Measurements from ENCODE around the gene ELOVL7. TPM values are rescaled to one million over a fixed set of nuclear protein-coding genes. Genes with fewer than 3 reads are reported as not detected.
"Not testable (repeated sequence)": the region's sequence is repeated elsewhere in the genome, so short reads cannot be mapped to it uniquely, and the experiment has no call there.

Gene ELOVL7
- total RNA-seq, 2 experiments from 2014 or later, result 0.30 to 0.31 TPM

- intact Hi-C loops (cut with micrococcal nuclease), result no loop called here
- no peaks in the 10 kb centered on the region for H3K4me1 Mint-ChIP-seq (ENCODE audit: low read depth)
- CTCF ChIA-PET, result no interaction called here
- peaks cover 5% of the 10 kb centered on the region for H3K9me3 Mint-ChIP-seq
- no peak overlapping the region for H3K4me3 Mint-ChIP-seq
- no peak overlapping the region for H3K27ac Mint-ChIP-seq
- H3K36me3 Mint-ChIP-seq (ENCODE audit: low read depth), result no peaks in the 10 kb centered on the region
- no peak for DNase-seq
- H3K27me3 Mint-ChIP-seq (ENCODE audit: low read depth), result peaks cover 31% of the 10 kb centered on the region
These were observed 124.7 kb downstream of the ELOVL7 start for GRCh38 chr5:60719329-60719728.

DNA sequence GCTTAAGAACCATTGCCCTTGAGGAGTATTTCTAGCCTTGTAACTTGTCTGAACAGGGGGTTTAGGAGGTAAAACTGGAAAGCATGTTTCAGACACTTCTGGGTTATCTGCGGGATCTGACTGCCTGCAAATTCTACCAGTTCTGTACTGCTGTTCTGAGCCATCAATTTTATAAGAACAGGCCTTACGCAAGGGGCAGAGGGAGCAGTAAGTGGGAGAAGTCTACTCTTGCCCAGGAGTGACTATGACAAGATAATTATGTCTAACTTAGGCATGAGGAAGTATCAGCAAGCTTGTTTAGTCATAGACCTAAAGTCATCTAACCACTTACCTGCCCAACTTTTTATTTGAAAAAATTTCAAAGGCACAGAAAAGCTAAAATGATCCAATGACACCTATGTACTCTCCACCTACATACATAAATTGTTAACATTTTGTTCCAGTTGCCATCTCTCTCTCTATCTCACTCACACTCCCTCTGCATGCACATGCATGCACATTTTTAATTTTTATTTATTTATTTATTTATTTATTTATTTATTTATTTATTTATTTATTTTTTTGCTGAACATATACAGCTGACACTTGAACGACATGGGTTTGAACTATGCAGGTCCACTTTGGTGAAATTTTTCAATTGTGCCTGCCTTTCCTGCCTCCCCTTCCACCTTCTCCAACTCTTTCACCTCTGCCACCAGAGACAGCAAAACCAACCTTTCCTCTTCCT is 125.7 kb downstream of the ELOVL7 start:
- CTCF ChIA-PET, result interaction anchor here (0.6 to 0.7 kb wide), 2 partner anchors 136 to 631 kb away, joined by 3 read pairs; no protein-coding TSS in a partner anchor
- intact Hi-C loops (cut with micrococcal nuclease), result no loop called here
- Mint-ChIP-seq H3K27ac (no peak overlapping the region), H3K4me3 (no peak overlapping the region), H3K4me1 (ENCODE audit: low read depth) (no peaks in the 10 kb centered on the region), H3K9me3 (peaks cover 5% of the 10 kb centered on the region), H3K36me3 (ENCODE audit: low read depth) (no peaks in the 10 kb centered on the region), H3K27me3 (ENCODE audit: low read depth) (peaks cover 33% of the 10 kb centered on the region)
- DNase-seq, result no peak

DNA sequence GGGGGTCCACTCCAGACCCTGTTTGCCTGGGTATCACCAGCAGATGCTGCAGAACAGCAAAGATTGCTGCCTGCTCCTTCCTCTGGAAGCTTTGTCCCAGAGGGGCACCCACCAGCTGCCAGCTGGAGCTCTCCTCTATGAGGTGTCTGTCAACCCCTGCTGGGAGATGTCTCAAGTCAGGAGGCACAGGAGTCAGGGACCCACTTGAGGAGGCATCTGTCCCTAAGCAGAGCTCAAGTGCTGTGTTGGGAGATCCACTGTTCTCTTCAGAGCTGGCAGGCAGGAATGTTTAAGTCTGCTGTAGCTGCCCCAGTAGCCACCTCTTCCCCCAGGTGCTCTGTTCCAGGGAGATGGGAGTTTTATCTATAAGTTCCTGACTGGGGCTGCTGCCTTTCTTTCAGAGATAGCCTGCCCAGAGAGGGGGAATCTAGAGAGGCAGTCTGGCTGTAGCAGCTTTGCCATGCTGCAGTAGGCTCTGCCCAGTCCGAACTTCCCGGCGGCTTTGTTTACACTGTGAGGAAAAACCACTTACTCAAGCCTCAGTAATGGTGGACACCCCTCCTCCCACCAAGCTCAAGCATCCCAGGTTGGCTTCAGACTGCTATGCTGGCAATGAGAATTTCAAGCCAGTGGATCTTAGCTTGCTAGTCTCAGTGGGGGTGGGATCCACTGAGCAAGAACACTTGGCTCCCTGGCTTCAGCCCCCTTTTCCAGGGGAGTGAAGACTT is 128.7 kb downstream of the ELOVL7 start:
- intact Hi-C loops (cut with micrococcal nuclease); H3K4me3 Mint-ChIP-seq; H3K4me1 Mint-ChIP-seq (ENCODE audit: low read depth); DNase-seq; H3K27ac Mint-ChIP-seq; H3K36me3 Mint-ChIP-seq (ENCODE audit: low read depth); H3K9me3 Mint-ChIP-seq: not testable (repeated sequence)
- CTCF ChIA-PET, result interaction anchor here (1.4 kb wide), 1 partner anchor 11 kb away, joined by 3 read pairs; no protein-coding TSS in a partner anchor
- H3K27me3 Mint-ChIP-seq (ENCODE audit: low read depth), result peaks cover 35% of the 10 kb centered on the region

DNA sequence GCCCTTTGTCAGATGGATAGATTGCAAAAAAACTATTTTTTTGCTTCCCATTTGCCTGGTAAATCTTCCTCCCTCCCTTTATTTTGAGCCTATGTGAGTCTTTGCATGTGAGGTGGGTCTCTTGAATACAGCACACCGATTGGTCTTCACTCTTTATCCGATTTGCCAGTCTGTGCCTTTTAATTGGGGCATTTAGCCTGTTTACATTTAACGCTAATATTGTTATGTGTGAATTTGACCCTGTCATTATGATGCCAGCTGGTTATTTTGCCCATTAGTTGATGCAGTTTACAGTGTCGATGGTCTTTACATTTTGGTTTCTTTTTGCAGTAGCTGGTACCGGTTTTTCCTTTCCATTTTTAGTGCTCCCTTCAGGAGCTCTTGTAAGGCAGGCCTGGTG is 131.1 kb downstream of the ELOVL7 start:
- no peak for DNase-seq
- CTCF ChIA-PET, result interaction anchor here (0.6 kb wide), 1 partner anchor 281 kb away, joined by 3 read pairs; no protein-coding TSS in a partner anchor
- Mint-ChIP-seq H3K4me1 (ENCODE audit: low read depth) (no peaks in the 10 kb centered on the region), H3K36me3 (ENCODE audit: low read depth) (no peaks in the 10 kb centered on the region), H3K9me3 (peaks cover 5% of the 10 kb centered on the region), H3K27ac (no peak overlapping the region), H3K27me3 (ENCODE audit: low read depth) (peaks cover 22% of the 10 kb centered on the region), H3K4me3 (no peak overlapping the region)
- intact Hi-C loops (cut with micrococcal nuclease), result no loop called here

GRCh38 chr5:60711892-60712291 is 132.2 kb downstream of the ELOVL7 start:
- intact Hi-C loops (cut with micrococcal nuclease); H3K4me1 Mint-ChIP-seq (ENCODE audit: low read depth); H3K4me3 Mint-ChIP-seq; DNase-seq; CTCF ChIA-PET; H3K9me3 Mint-ChIP-seq; H3K36me3 Mint-ChIP-seq (ENCODE audit: low read depth); H3K27ac Mint-ChIP-seq: not testable (repeated sequence)
- peaks cover 16% of the 10 kb centered on the region for H3K27me3 Mint-ChIP-seq (ENCODE audit: low read depth)

DNA sequence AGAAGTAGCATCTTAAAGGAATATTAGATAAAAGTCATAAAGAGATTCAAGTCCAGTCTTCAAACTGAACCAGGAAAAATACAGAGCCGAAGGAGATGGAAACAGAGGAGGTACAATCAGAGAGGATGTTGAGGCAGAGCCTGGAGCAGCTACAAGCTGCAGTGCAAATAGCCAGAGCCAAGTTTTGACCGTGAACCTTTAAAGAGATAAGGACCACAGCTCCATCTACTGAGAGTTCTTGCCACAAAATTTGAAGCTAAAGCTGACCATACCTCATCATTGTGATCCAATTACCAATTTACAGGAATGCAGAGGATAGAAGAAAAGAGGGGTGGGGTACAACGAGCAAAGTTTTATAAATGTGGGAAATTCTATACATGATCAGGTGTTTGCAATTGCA is 133.7 kb downstream of the ELOVL7 start:
- Mint-ChIP-seq H3K4me1 (ENCODE audit: low read depth) (no peaks in the 10 kb centered on the region), H3K27ac (no peak overlapping the region), H3K4me3 (no peak overlapping the region), H3K9me3 (peaks cover 1% of the 10 kb centered on the region), H3K36me3 (ENCODE audit: low read depth) (no peaks in the 10 kb centered on the region), H3K27me3 (ENCODE audit: low read depth) (peaks cover 10% of the 10 kb centered on the region)
- CTCF ChIA-PET, result no interaction called here
- no peak for DNase-seq
- intact Hi-C loops (cut with micrococcal nuclease), result no loop called here

DNA sequence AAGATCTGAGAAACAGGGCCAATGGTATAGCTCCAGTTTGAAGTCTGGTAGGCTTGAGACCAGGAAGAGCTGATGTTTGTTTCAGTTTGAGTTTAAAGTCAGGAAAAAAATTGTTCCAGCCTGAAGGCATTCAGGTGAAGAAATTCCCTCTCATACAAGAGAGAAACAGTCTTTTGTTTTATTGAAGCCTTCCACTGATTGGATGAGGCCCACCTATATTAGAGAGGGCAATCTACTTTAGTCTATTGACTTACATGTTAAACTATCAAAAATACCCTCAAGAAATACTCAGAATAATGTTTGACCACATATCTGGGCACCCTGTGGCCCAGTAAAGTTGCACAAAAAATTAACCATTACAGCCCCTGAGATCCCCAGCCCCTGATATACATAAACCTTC is 138.9 kb downstream of the ELOVL7 start:
- H3K4me3 Mint-ChIP-seq, result no peak overlapping the region
- CTCF ChIA-PET, result no interaction called here
- no peaks in the 10 kb centered on the region for H3K36me3 Mint-ChIP-seq (ENCODE audit: low read depth)
- intact Hi-C loops (cut with micrococcal nuclease), result no loop called here
- H3K27me3 Mint-ChIP-seq (ENCODE audit: low read depth), result no peaks in the 10 kb centered on the region
- H3K4me1 Mint-ChIP-seq (ENCODE audit: low read depth), result peaks cover 4% of the 10 kb centered on the region
- no peak for DNase-seq
- no peaks in the 10 kb centered on the region for H3K9me3 Mint-ChIP-seq
- H3K27ac Mint-ChIP-seq, result no peak overlapping the region

DNA sequence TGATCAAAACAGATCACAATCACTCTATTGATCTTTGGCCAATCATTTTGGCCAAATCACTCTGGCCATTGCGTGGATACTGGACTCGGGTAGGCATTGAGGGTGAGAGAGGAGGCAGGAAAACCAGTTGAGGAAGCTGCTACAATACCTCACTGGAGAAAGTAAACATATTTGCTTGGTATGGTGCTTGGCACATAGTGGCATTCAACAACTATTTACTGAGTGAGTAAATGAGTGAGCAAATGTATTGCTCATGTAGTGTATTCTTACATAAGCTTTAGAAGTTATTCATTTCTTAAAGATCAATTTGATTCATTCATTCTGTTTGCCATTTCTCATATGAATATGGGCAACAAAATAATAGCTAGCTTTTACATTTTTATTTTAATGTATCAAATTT is 140.1 kb downstream of the ELOVL7 start:
- Mint-ChIP-seq H3K4me1 (ENCODE audit: low read depth) (peaks cover 7% of the 10 kb centered on the region), H3K36me3 (ENCODE audit: low read depth) (no peaks in the 10 kb centered on the region), H3K9me3 (no peaks in the 10 kb centered on the region), H3K27ac (no peak overlapping the region), H3K27me3 (ENCODE audit: low read depth) (no peaks in the 10 kb centered on the region), H3K4me3 (no peak overlapping the region)
- CTCF ChIA-PET, result interaction anchor here (0.9 kb wide), 1 partner anchor 12 kb away, joined by 3 read pairs; no protein-coding TSS in a partner anchor
- DNase-seq, result no peak
- intact Hi-C loops (cut with micrococcal nuclease), result loop anchor here (5.0 kb wide), 2 partner anchors 458 to 703 kb away; partner anchors contain the start of gene SMIM15

Other genes with a start within 250 kb of the ELOVL7 start
- gene DEPDC1B, start 144.1 kb downstream of the ELOVL7 start, total RNA-seq, result 10 to 100 TPM; 35.0 to 35.8 TPM
- 1 to 10 TPM; 7.8 to 9.1 TPM for gene ERCC8, start 100.8 kb upstream of the ELOVL7 start, total RNA-seq
- 10 to 100 TPM; 35.6 to 38.5 TPM for gene NDUFAF2, start 100.9 kb upstream of the ELOVL7 start, total RNA-seq